ENCODE measurements around the gene TREML1. TPM values are rescaled to one million over a fixed set of nuclear protein-coding genes. Genes with fewer than 3 reads are reported as not detected.
"Not testable (repeated sequence)": the region's sequence is repeated elsewhere in the genome, so short reads cannot be mapped to it uniquely, and the experiment has no call there.

The TREML1 gene
- total and polyA plus RNA-seq, 7 donors, result 0.48 to 3.3 TPM; not detected in 5

DNA sequence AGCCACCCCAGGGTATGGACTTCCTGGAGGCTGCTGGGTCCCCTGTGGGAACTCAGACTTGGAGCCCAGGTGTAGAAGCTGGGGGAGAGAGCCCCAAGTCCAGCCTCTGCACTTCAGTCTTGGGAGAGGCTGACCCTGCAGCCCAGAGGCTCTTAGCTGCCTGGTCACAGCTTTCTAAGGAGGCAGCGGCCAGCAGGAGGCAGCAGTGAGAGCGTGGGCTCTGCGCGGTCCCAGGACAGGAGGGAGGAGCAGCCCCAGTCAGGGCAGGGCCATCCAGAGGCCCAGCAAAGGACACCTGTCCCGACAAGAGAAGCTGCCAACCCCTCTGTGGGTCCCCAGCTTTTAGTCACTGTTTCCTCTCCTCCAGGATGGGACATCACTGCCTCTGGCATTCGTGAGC is 37.4 kb upstream of the TREML1 start:
- TF ChIP-seq, protein P1, sequence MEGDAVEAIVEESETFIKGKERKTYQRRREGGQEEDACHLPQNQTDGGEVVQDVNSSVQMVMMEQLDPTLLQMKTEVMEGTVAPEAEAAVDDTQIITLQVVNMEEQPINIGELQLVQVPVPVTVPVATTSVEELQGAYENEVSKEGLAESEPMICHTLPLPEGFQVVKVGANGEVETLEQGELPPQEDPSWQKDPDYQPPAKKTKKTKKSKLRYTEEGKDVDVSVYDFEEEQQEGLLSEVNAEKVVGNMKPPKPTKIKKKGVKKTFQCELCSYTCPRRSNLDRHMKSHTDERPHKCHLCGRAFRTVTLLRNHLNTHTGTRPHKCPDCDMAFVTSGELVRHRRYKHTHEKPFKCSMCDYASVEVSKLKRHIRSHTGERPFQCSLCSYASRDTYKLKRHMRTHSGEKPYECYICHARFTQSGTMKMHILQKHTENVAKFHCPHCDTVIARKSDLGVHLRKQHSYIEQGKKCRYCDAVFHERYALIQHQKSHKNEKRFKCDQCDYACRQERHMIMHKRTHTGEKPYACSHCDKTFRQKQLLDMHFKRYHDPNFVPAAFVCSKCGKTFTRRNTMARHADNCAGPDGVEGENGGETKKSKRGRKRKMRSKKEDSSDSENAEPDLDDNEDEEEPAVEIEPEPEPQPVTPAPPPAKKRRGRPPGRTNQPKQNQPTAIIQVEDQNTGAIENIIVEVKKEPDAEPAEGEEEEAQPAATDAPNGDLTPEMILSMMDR (IDR thresholded peaks at IDR 0.05), result no peak
- TF ChIP-seq EP300 (IDR thresholded peaks at IDR 0.05) (no peak), POLR2AphosphoS5 (IDR thresholded peaks at IDR 0.05) (no peak), POLR2A (IDR thresholded peaks at IDR 0.05) (no peak)
- Histone ChIP-seq H3K4me3 (no peak overlapping the region), H3K27me3 (peaks cover 0 to 17% (median 0%) of the 10 kb centered on the region in 3 donors), H3K4me1 (no peaks in the 10 kb centered on the region), H3K36me3 (no peaks in the 10 kb centered on the region), H3K9me3 (peaks cover 0 to 7% (median 2%) of the 10 kb centered on the region in 4 donors), H3K27ac (no peak overlapping the region)
- no peak for DNase-seq
- intact Hi-C loops (cut with DNase I), result no loop called here
- 13 to 34% methylated on average over 6 of the region's 6 CpGs for WGBS, 2 donors

DNA sequence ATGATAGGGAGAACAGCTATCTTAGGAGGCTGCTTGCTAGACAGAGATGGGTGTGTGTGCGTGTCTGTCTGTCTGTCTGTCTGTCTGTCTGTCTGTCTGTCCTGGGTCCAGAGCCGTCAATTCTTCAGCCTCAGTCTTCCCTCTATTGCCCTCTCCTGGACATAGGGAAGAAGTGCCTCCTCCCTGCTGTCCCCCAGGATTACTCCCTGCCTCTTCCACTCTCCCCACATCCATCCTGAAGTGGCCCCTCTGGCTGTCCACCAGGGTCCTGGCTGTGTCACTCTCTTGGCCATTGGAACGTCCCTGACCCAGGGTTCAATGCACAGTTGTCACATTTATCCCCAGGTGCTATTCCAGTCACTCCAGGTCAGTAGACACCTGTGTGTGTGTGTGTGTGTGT is 36.6 kb upstream of the TREML1 start:
- Histone ChIP-seq H3K36me3 (no peaks in the 10 kb centered on the region), H3K9me3 (peaks cover 0 to 7% (median 2%) of the 10 kb centered on the region in 4 donors), H3K27ac (no peak overlapping the region), H3K4me3 (no peak overlapping the region), H3K4me1 (no peaks in the 10 kb centered on the region), H3K27me3 (peaks cover 0 to 17% (median 0%) of the 10 kb centered on the region in 3 donors)
- WGBS, 2 donors, result 84 to 91% methylated on average over 3 of the region's 3 CpGs
- intact Hi-C loops (cut with DNase I), result no loop called here
- TF ChIP-seq POLR2AphosphoS5 (IDR thresholded peaks at IDR 0.05) (no peak), POLR2A (IDR thresholded peaks at IDR 0.05) (no peak), EP300 (IDR thresholded peaks at IDR 0.05) (no peak)
- TF ChIP-seq, protein P1 (IDR thresholded peaks at IDR 0.05), result no peak
- no peak for DNase-seq

DNA sequence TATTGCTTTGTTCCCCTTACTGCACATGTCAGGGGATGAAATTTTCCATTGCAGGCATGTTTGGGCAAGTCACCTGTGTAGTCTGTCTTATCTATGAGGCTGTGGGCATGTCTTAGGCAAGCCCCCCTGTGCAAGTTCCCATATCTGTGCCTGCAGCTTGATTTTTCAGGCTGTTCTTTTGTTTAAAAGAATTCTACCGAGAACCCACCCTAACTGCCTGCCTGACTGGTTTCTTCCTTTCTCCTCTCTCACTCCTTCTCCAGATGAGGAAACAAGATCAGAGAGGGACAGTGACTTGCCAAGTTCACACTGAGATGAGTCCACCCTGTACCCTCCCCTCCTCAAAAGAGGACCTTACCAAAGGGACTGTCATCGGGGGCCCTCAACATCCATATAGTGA is 35.8 kb upstream of the TREML1 start:
- intact Hi-C loops (cut with DNase I), result no loop called here
- Histone ChIP-seq H3K4me3 (no peak overlapping the region), H3K27ac (no peak overlapping the region), H3K4me1 (no peaks in the 10 kb centered on the region), H3K36me3 (no peaks in the 10 kb centered on the region), H3K27me3 (peaks cover 0 to 17% (median 0%) of the 10 kb centered on the region in 3 donors), H3K9me3 (peaks cover 0 to 7% (median 2%) of the 10 kb centered on the region in 4 donors)
- TF ChIP-seq POLR2AphosphoS5 (IDR thresholded peaks at IDR 0.05) (no peak), POLR2A (IDR thresholded peaks at IDR 0.05) (no peak), EP300 (IDR thresholded peaks at IDR 0.05) (no peak)
- TF ChIP-seq, protein P1 (IDR thresholded peaks at IDR 0.05), result no peak
- no peak for DNase-seq
- WGBS, 2 donors, result 94% methylated on average over 2 of the region's 2 CpGs

DNA sequence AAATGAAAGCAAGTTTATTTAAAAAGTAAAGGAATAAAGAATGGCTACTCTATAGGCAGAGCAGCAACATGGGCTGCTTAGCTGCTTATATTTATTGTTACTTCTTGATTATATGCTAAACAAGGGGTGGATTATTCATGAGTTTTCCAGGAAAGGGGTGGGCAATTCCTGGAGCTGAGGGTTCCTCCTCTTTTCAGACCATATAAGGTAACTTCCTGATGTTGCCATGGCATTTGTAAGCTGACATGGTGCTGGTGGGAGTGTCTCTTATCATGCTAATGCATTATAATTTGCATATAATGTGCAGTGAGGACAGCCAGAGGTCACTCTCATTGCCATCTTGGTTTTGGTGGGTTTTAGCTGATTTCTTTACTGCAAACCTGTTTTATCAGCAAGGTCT is 34.9 kb upstream of the TREML1 start:
- H3K36me3 ChIP-seq; H3K27ac ChIP-seq; H3K9me3 ChIP-seq; intact Hi-C loops (cut with DNase I); H3K4me3 ChIP-seq; H3K4me1 ChIP-seq; DNase-seq: not testable (repeated sequence)
- H3K27me3 ChIP-seq, result peaks cover 0 to 10% (median 0%) of the 10 kb centered on the region in 3 donors

DNA sequence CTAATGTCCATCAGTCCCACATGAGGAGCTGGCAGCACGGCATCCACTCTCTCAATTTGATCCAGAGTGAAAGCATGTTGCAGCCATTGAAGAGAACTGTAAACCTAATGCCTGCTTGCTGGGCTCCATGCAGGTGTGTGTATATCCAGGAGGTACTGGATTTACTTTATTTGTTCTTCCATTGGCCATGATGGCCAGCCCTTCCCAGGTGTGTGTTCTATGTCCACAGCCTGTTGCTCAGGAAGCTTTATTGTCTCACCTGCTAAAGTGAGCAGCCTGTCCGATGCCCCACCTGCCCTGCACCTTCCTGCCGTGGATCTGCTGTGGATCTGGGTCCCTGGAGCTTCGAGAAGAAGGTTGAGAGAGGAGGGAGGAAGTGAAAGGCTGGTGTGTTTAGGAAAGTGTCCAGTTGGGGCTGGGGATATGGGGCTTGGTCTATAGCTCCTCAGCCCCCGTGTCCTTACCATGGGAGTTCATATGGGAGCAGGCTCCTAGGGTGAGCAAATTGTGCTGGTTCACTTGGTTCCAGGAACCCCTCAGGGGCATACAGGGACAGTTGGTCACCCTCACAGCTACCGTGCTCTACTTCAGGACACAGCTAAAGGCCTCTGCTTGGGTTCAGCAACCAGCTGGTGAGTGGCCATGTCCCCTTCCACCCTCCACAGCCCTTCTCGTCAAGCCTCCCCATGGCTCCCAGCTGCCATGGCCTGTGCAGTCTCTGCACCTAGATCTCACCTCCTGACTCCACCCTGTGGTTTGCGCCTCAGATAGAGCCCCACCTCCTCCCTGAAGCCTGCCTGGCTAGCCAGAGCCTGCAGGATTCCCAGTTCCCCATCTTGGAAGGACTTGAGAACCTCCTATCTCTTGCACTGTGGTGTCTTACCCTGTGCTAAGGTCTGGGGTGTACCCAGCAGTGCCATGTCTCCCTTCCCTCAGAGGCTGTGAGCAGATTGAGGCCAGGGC is 34.1 kb upstream of the TREML1 start:
- 69 to 85% methylated on average over 8 of the region's 8 CpGs for WGBS, 2 donors
- Histone ChIP-seq H3K9me3 (peaks cover 0 to 7% (median 2%) of the 10 kb centered on the region in 4 donors), H3K4me1 (no peaks in the 10 kb centered on the region), H3K36me3 (no peaks in the 10 kb centered on the region), H3K27ac (no peak overlapping the region), H3K4me3 (no peak overlapping the region), H3K27me3 (peaks cover 0 to 10% (median 0%) of the 10 kb centered on the region in 3 donors)
- intact Hi-C loops (cut with DNase I), result no loop called here
- TF ChIP-seq, protein P1 (IDR thresholded peaks at IDR 0.05), result no peak
- TF ChIP-seq POLR2A (IDR thresholded peaks at IDR 0.05), result no peak
- TF ChIP-seq POLR2AphosphoS5 (IDR thresholded peaks at IDR 0.05), result no peak
- TF ChIP-seq EP300 (IDR thresholded peaks at IDR 0.05), result no peak
- DNase-seq, result no peak

Data from sigmoid colon (tissue), 7 donors.